Globus pallidus (tissue), 1 donor: ENCODE measurements around the gene PIKFYVE.
"Not testable (repeated sequence)": the region's sequence is repeated elsewhere in the genome, so short reads cannot be mapped to it uniquely, and the experiment has no call there.

Source experiments
- DNase-seq: peaks from one replicate; pipeline ENCODE4 v3.0.0-alpha.2; 2015; ENCODE audit warnings: low spot score

PIKFYVE gene

DNA sequence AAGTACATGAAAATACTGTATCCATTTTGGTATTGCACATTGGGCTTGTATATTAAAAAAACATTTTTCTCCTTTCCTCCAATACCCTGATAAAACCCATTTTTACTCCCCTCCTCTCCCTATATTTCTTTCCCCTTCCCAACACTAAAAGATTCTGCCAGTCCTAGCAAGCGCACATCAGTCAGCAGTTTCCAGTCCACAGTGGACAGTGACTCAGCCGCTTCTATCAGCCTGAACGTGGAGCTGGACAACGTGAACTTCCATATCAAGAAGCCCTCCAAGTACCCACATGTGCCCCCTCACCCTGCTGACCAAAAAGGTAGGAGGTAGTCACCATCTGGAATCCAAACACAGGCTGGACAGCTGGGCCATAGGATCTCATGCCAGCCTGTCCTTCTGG, 38.6 kb downstream of the PIKFYVE start:
- no peak for DNase-seq

- no peak for DNase-seq
These were observed 40.2 kb downstream of the PIKFYVE start for GRCh38 chr2:208306291-208306690.

GRCh38 chr2:208311321-208311720, 45.3 kb downstream of the PIKFYVE start:
- DNase-seq: no peak

- no peak for DNase-seq
These were observed 45.9 kb downstream of the PIKFYVE start for GRCh38 chr2:208311954-208312353.

DNA sequence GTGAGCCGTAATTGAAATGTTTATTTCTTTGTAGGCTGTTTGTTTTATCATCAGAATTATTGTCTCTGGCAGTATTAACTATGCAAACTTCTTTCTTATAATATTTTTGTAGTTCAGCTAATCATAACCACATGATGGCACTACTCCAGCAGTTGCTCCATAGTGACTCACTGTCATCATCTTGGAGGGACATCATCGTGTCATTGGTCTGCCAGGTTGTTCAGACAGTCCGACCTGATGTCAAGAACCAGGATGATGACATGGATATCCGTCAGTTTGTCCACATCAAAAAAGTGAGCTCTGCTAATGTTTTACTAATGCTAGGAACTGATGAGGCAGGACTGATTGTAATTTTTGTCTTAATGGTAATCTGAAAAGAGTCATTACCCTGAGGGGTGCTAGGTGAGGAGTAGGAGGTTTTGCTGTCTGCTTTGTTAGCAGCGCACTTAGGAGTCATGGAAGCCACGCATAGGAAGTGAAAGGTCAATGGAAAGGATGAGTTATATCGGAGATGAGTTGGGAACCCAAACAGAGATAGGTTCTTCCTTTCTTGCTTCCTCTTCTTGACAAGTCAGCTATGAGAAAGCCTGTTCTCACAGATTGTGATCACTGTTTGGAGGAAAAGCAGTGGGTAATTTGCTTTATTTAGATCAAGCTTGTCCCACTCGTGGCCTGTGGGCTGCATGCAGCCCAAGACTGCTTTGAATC, 49.2 kb downstream of the PIKFYVE start:
- no peak for DNase-seq

- DNase-seq: no peak
These were observed 52.1 kb downstream of the PIKFYVE start for GRCh38 chr2:208318127-208318526.

GRCh38 chr2:208319391-208319790, 53.3 kb downstream of the PIKFYVE start:
- no peak for DNase-seq

GRCh38 chr2:208320686-208321085, 54.6 kb downstream of the PIKFYVE start:
- peak; percentile 28 for DNase-seq

- DNase-seq: peak; percentile 48
These were observed 60.0 kb downstream of the PIKFYVE start for GRCh38 chr2:208326016-208326415.

- DNase-seq: no peak
These were observed 63.4 kb downstream of the PIKFYVE start for GRCh38 chr2:208329485-208329884.

- no peak for DNase-seq
These were observed 68.2 kb downstream of the PIKFYVE start for GRCh38 chr2:208334230-208334629.

DNA sequence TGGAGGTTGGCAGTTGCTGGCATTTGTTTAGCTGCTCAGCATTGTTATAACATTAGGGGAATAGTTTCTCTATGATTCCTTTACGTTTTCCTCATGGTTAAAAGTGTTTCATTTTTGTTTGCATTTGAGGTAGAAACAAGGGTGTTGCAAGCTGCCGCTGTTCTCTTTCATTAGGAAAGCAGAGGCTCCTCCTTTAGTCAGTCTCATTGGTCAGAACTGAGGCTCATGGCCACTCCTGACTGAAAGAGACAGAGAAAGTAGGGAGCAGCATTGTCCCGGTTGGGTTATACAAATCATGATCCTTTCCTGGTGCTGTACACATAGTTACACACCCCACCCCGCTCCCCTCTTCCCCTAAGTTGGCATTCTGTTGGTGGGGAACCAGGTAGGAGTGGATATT, 80.7 kb downstream of the PIKFYVE start:
- DNase-seq: no peak

- DNase-seq: no peak
These were observed 84.6 kb downstream of the PIKFYVE start for GRCh38 chr2:208350610-208351009.

DNA sequence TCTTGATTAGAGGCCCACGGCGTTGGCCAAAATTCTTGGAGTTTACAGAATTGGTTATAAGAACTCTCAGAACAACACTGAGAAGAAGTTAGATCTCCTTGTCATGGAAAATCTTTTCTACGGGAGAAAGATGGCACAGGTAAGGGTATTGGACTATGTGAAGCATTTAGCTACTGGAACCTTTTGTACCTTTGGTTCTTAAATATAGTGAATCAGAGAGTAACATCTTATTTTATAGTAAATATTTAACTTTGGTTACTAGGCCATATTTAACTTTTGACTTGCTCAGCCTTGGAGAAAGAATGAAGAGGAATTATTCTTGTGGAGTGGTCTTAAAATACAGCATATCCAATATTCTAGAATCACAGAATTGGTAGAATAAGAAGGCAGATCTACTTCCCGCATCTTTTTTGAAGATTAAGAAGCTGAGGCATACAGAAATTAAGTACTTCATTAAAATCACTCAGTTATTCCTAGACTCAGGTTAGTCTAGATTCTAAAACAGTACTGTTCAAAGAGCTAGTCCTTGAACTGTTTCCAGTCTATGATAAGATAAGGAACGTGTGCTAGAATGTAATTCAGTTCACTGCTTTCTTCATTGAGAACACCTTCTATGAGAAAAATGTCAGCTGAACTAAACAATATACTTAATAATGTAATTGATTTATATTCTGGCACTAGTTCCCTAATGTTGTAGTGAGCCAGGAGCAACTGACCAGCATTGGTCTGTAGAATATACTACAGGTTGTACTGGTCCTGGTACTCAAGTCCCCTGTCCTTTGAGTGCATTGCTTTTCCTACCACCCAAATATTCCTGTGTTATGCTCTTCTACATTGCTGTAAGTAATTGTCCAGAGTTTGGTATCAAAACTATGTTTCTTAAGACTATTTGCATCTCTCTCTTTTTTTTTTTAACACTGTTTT, 86.9 kb downstream of the PIKFYVE start:
- DNase-seq: no peak

DNA sequence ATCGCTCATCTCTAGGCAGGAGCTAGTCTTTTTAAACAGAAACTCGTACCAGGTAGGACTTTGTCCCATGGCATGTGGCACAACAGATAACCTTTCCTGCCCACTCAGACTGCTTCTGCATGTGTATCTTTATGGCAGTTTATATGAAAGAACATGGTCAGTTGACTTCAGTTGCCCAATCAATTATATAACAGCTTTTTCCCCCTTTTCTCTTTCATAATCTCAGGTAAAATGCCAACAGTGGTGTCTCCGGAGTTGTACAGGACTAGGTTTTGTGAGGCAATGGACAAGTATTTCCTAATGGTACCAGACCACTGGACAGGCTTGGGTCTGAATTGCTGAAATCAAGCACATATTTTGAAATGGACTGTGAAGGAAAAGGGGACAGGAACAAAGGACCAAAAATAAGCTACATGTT, 88.9 kb downstream of the PIKFYVE start:
- DNase-seq: no peak

GRCh38 chr2:208356420-208356819, 90.4 kb downstream of the PIKFYVE start:
- not testable (repeated sequence) for DNase-seq

- DNase-seq: no peak
These were observed 91.0 kb downstream of the PIKFYVE start for GRCh38 chr2:208356846-208357574.

- DNase-seq: peak; percentile 3
These were observed 92.9 kb downstream of the PIKFYVE start for GRCh38 chr2:208358758-208359631.

DNA sequence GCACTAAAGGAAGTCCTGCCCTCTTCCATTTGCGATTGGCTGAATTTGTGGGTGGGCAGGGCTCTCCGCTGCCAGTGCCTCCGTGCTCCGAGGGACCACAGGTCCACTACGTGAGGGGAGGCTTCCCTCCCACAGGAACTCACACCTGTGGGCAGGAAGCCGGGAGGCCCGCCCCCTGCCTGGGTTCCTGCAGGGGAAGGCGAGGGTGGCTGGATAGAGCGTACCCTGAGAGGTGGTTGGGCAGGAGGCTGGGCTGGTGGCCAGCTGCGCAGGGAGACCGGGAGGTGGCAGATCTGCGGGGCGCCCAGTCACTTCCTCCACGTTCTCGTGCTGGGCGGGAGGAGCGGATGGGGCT, 93.6 kb downstream of the PIKFYVE start:
- DNase-seq: no peak

DNA sequence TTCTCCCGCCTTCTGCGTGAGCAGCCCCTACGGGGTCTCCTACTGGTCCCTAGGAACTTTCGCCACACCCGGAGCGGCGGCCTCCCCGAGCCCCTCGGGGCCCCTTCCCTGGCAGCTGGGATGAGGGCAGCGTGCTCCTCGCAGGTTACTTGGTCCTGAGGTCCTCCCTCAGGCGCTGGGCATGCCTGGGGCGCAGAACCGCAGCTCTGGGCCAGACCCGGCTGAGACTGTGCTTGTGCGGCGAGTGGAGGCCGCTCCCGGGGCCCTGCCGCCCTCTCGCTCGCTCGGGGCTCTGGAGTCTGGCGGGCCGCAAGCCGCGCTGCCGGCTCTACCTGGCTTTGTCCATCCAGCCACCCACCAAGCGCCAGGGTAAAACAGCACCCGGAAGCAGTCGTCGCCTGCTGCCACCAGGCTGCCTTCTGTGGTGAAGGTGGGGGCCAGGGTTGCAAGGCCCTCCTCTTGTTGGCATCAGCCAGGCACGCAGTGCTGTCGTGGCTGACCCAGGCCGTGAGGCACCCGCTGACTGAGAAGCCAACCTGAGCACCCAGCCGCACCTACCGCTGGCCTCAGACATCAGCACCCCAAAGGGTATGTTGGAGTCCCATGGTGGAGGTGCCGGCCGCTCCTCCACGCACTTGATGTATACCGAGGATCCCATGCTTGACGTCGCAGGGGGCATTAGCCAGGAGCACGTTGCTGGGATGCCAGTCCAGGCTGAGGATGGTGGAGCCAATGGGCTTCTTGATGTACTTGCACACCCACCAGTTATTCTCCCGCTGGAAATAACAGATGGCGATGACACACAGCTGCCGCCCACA, 94.4 kb downstream of the PIKFYVE start:
- DNase-seq: no peak

GRCh38 chr2:208361077-208361441, 95.0 kb downstream of the PIKFYVE start:
- no peak for DNase-seq
